HepG2 (cell line): ENCODE measurements around the gene TMEM53. TPM values are rescaled to one million over a fixed set of nuclear protein-coding genes. Genes with fewer than 3 reads are reported as not detected.

Source experiments
- AKAP8 ChIP-seq: sonication (generic); formaldehyde crosslinking; IDR thresholded peaks from 2 replicates; pipeline ENCODE4 v1.5.1; 2020; ENCODE audit warnings: mild to moderate bottlenecking, missing genetic modification reagents
- ARID4A ChIP-seq: sonication (generic); formaldehyde crosslinking; IDR thresholded peaks from 2 replicates; pipeline ENCODE4 v1.5.0; 2020; ENCODE audit warnings: mild to moderate bottlenecking, missing genetic modification reagents, borderline replicate concordance
- ATF5 ChIP-seq: sonication (generic); formaldehyde crosslinking; IDR thresholded peaks from 2 replicates; pipeline ENCODE4 v1.4.0; 2020; ENCODE audit warnings: mild to moderate bottlenecking, low read depth, missing genetic modification reagents
- E2F5 ChIP-seq: sonication (generic); formaldehyde crosslinking; conservative IDR thresholded peaks from 2 replicates; pipeline ENCODE4 v1.4.0; 2020; ENCODE audit warnings: missing genetic modification reagents
- FLYWCH1 ChIP-seq: sonication (generic); formaldehyde crosslinking; IDR thresholded peaks from 2 replicates; pipeline ENCODE4 v1.8.1; 2023; ENCODE audit warnings: mild to moderate bottlenecking, missing genetic modification reagents
- IKZF5 ChIP-seq: IDR thresholded peaks from 2 replicates; pipeline ENCODE4 v1.6.1; 2018; ENCODE audit warnings: missing genetic modification reagents, mild to moderate bottlenecking, missing compliant biosample characterization
- MEIS2 ChIP-seq: sonication (generic); formaldehyde crosslinking; IDR thresholded peaks from 2 replicates; pipeline ENCODE4 v1.9.0; 2021; ENCODE audit warnings: mild to moderate bottlenecking, missing genetic modification reagents
- NR2F6 ChIP-seq, 2 experiments: IDR thresholded peaks; 2 replicates each; pipeline ENCODE4 v1.6.1; 2016; ENCODE audit warnings: antibody characterized with exemption in 1 of 2, mild to moderate bottlenecking in 1 of 2
- POLR2G ChIP-seq: fragments of 200-400 bp; formaldehyde crosslinking; IDR thresholded peaks from 2 replicates; pipeline ENCODE4 v1.6.1; 2018; ENCODE audit warnings: mild to moderate bottlenecking, low read depth, low read length, moderate library complexity
- RAD21 ChIP-seq: fragments of 450-650 bp; formaldehyde crosslinking; IDR thresholded peaks from 2 replicates; pipeline ENCODE4 v1.5.0; 2020; ENCODE audit warnings: mild to moderate bottlenecking
- RXRB ChIP-seq: IDR thresholded peaks from 2 replicates; pipeline ENCODE4 v1.6.1; 2016; ENCODE audit warnings: borderline replicate concordance, missing genetic modification reagents, missing compliant biosample characterization
- SOX5 ChIP-seq: IDR thresholded peaks from 2 replicates; pipeline ENCODE4 v1.6.1; 2016; ENCODE audit warnings: borderline replicate concordance
- THAP7 ChIP-seq: sonication (generic); formaldehyde crosslinking; IDR thresholded peaks from 2 replicates; pipeline ENCODE4 v1.8.1; 2023; ENCODE audit warnings: mild to moderate bottlenecking, missing genetic modification reagents
- ZKSCAN1 ChIP-seq: fragments of 150-350 bp; IDR thresholded peaks from 2 replicates; pipeline ENCODE4 v1.6.1; 2014; ENCODE audit warnings: low read length
- ZNF770 ChIP-seq: sonication (generic); formaldehyde crosslinking; IDR thresholded peaks from 2 replicates; pipeline ENCODE4 v1.5.0; 2020; ENCODE audit warnings: mild to moderate bottlenecking, missing genetic modification reagents
- ZNF792 ChIP-seq: IDR thresholded peaks from 2 replicates; pipeline ENCODE4 v1.6.1; 2016
- ZNF850 ChIP-seq: sonication (generic); formaldehyde crosslinking; conservative IDR thresholded peaks from 2 replicates; pipeline ENCODE4 v1.9.0; 2021; ENCODE audit warnings: mild to moderate bottlenecking, missing genetic modification reagents
- ZSCAN25 ChIP-seq: sonication (generic); formaldehyde crosslinking; IDR thresholded peaks from 2 replicates; pipeline ENCODE4 v1.8.0; 2022; ENCODE audit warnings: mild to moderate bottlenecking, missing genetic modification reagents
- polyA plus RNA-seq, 8 experiments: library from polyadenylated mRNA; depleted of rRNA in 3 of 8; stranded (reverse) in 7 of 8; unstranded in 1 of 8; fragments of >200 nt; fragmentation: Illumina TruSeq in 4 of 8; extraction: Trizol in 4 of 8; gene quantifications; 2 replicates each; pipeline versions ENCODE4 v1.2.1 to v1.2.3, GENCODE V29; 2011 to 2016; ENCODE audit warnings: low read depth in 4 of 8, missing spikeins in 1 of 8, mixed read lengths in 1 of 8; ENCODE audit not compliant: insufficient read depth in 1 of 8
- total RNA-seq, 5 experiments: library from RNA; depleted of rRNA; stranded (reverse); fragments of >200 nt; fragmentation: Illumina TruSeq; extraction: Trizol; gene quantifications; 2 replicates each; pipeline ENCODE4 v1.2.3, GENCODE V29; 2016; ENCODE audit warnings: low read depth in 1 of 5

The TMEM53 gene
- total and polyA plus RNA-seq, 2 of the 13 experiments (the other 11 are each of a cell fraction or from before 2014, with no cell fraction given) = 12.6 to 20.2 TPM

GRCh38 chr1:44674113-44675000 lies at the start of gene TMEM53, which contains the start of gene ARMH1 (continued):
- TF ChIP-seq ZNF850 (CRISPR knock-in tag) (no peak; the same call in 1 of the 2 replicates), ZNF792 (CRISPR knock-in tag) (no peak), RXRB (CRISPR knock-in tag) (peak; percentile 93), THAP7 (CRISPR knock-in tag) (peak; percentile 16; the same call in 1 of the 2 replicates), RAD21 (CRISPR knock-in tag) (peak; percentile 47; the same call in 1 of the 2 replicates), FLYWCH1 (no peak), ZSCAN25 (peak; percentile 62), MEIS2 (CRISPR knock-in tag) (peak; percentile 63; the same call in 1 of the 2 replicates), NR2F6 (IDR thresholded peaks at IDR 0.05) (peak; percentile 18; the same call in 1 of the 2 replicates), NR2F6 (CRISPR knock-in tag; IDR thresholded peaks at IDR 0.05) (peak; percentile 35; the same call in 1 of the 2 replicates), POLR2G (peak; percentile 81), AKAP8 (CRISPR knock-in tag) (no peak), ATF5 (CRISPR knock-in tag) (0 out of 2 replicates have a peak, but pooled peaks have one; percentile 60), ZKSCAN1 (no peak), SOX5 (CRISPR knock-in tag) (no peak), ARID4A (CRISPR knock-in tag) (peak; percentile 91), IKZF5 (CRISPR knock-in tag) (no peak; the same call in 1 of the 2 replicates), E2F5 (CRISPR knock-in tag) (0 out of 2 replicates have a peak, but pooled peaks have one; percentile 25), ZNF770 (CRISPR knock-in tag) (no peak)
